Stimulated activated CD8-positive, alpha-beta memory T cell treated with anti-CD3 and anti-CD28 coated beads, Interleukin-4, amount 100 ng/mL, for 24 hours (primary cell): ENCODE measurements around the gene COX5A.

Experiments used
- DNase-seq: peaks from one replicate; pipeline ENCODE4 v3.0.0-alpha.2; 2020; ENCODE audit warnings: low read depth

The COX5A gene

DNA sequence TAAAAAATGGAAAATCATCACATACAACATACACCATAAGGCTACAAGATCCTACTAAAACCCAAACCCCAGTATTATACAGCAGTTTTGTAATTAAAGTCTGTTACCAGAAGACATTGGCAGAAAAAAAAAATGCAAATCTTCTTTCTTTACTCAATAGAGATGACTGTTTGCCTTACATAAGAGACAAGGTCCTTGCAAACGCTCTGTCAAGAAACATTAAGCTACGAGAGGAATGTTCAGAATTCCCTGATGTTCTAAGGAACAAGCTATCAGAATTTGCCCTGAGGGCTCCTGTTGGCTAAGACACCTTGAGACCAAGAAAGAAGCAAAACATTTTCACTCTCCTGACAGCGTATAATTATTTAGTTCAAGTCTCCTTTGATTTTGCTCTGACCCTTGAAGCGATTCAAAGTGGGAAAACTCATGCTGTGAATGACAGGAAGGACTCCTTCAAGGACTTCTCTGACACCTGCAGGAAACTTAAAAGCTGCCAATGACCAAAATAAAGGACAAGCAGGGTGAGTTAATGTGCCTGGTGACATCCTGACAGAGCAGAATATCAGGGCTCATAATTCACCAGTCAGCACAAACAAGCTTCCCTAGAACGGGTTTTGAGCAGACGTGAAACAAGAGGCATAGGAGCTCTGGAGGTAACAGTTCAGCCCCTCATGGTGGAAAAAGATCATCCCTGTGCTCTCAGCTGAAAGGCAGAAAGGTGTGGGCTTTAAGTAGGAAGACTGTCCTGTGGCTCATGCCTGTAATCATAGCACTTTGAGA is 67.2 kb downstream of the COX5A start:
- no peak for DNase-seq
